ENCODE results near the gene ACOT7. TPM values are rescaled to one million over a fixed set of nuclear protein-coding genes. Genes with fewer than 3 reads are reported as not detected.
"Not testable (repeated sequence)": the region's sequence is repeated elsewhere in the genome, so short reads cannot be mapped to it uniquely, and the experiment has no call there.

Gene ACOT7
- polyA plus RNA-seq, 1 donor from 2014 or later, result 3.8 TPM

DNA sequence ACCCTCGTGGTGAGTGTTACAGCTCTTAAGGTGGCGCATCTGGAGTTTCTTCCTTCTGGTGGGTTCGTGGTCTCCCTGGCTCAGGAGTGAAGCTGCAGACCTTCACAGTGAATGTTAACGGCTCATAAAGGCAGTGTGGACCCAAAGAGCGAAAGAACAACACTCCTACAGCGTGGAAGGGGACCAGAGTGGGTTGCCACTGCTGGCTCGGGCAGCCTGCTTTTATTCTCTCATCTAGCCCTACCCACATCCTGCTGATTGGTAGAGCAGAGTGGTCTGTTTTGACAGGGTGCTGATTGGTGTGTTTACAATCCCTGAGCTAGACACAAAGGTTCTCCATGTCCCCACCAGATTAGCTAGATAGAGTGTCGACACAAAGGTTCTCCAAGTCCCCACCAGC lies 1.6 kb upstream of the ACOT7 start:
- H3K27me3 Mint-ChIP-seq, result not testable (repeated sequence)

DNA sequence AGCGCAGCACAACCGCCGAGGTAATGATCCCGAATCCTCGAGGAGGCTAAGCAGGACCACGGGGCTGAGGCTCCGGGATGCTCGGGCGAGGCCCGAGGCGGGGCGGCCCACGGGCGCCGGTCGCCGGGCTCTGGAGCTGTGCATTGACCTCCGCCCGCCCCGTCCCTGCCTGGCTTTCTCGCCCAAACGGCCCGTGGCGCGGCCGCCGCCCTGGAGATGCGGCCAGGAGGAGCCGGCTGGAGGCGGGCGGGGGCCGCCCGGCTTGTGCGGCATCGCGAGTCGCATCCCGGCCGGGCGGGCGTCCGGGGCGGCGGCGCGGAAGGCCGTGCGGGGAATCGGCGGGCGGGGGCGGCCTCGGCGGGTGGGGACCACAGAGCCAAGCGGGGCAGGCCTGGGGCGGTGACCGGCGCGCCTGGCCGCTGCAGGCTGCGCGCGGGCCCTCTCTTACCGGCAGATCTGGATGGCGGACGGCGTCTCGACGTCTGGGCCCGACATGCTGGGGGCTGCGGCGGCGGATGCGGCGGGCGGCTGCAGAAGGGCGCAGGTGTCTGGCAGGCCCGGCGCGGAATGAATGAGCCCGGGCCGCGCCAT lies 663 bp downstream of the ACOT7 start:
- H3K4me1 Mint-ChIP-seq, result peaks cover 10 to 13% (median 11%) of the 10 kb centered on the region in 3 donors
- H3K27ac Mint-ChIP-seq, result peak overlapping the region in 1 of 3 donors; percentile 91
- no peaks in the 10 kb centered on the region for H3K9me3 Mint-ChIP-seq
- peaks cover 3% of the 10 kb centered on the region for H3K27me3 Mint-ChIP-seq
- H3K36me3 Mint-ChIP-seq, result no peaks in the 10 kb centered on the region
- peak overlapping the region; percentile 83 to 94 (median 92) for H3K4me3 Mint-ChIP-seq

More for the DNA sequence above, 1.6 kb upstream of the ACOT7 start:
- Mint-ChIP-seq H3K4me1 (peaks cover 10 to 13% (median 11%) of the 10 kb centered on the region in 3 donors), H3K27ac (peak overlapping the region in 2 of 3 donors; percentile 67 to 97), H3K4me3 (peak overlapping the region in 3 of 4 donors; percentile 70 to 95 (median 85))
- H3K9me3 Mint-ChIP-seq, H3K36me3 Mint-ChIP-seq: not testable (repeated sequence)

DNA sequence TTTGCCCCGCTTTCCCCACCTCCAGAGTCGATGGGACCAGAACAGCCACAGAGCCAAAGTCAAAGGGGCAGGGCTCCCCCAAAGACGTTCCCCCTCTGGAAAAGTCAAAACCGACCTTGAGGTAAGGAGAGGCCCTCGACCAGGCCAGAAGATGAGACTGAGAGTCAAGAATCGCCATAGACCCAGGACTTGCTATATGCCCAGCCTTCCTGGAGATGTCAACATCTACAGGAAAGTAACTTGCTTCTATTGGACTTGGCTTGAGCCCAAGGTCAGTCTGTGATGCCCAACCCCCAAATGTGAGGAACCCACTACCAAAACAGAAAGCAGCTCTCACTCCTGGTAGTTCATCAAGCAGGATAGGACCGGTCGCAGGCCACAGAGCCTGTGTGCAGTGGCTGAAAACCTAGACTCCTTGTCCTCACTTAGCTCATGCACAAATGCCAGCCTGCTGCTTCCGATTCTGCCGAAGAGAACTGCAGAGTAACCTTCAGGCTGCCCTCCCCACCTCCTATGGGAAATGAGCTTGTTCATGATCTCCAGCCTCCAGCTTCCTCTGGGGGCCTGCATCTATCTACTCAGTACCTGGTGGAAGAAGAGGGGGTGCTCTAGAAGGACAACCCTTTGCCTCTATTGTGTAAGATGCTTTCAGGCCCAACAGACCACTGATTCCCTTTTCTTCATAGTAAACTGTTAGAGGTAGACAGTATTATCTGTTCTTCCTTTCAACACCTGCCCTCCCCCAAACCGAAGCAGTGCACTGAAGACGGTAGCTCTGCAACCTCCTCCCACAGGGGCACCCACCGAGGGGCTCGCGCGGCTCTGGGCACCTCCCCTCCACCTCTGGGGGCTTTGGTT lies 1.4 kb downstream of the ACOT7 start:
- H3K27ac Mint-ChIP-seq, result peak overlapping the region in 2 of 3 donors; percentile 59 to 91
- H3K9me3 Mint-ChIP-seq, result no peaks in the 10 kb centered on the region
- H3K27me3 Mint-ChIP-seq, result peaks cover 3% of the 10 kb centered on the region
- H3K36me3 Mint-ChIP-seq, result no peaks in the 10 kb centered on the region
- peak overlapping the region; percentile 75 to 90 (median 87) for H3K4me3 Mint-ChIP-seq
- H3K4me1 Mint-ChIP-seq, result peaks cover 10 to 13% (median 11%) of the 10 kb centered on the region in 3 donors

DNA sequence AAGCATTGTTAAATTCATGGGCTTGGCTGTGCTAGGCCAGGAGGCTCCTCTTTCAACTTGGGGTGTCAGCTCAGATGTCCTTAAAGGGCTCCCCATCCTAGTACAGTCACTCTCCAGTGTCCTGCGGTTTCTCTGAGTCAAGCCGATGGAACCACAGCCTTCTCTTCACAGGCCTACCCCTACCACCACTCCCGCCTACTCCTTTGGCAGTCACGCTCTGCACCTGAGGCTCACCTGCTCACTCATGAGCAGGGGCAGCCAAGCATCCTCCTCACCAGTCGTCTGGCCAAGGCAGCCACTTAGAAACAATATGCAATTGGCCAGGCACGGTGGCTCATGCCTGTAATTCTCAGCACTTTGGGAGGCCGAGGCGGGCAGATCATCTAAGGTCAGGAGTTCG lies 3.6 kb downstream of the ACOT7 start:
- H3K4me3 Mint-ChIP-seq, result no peak overlapping the region
- H3K36me3 Mint-ChIP-seq, result no peaks in the 10 kb centered on the region
- no peak overlapping the region for H3K27ac Mint-ChIP-seq
- no peaks in the 10 kb centered on the region for H3K9me3 Mint-ChIP-seq
- H3K27me3 Mint-ChIP-seq, result peaks cover 3% of the 10 kb centered on the region
- H3K4me1 Mint-ChIP-seq, result peaks cover 10 to 13% (median 11%) of the 10 kb centered on the region in 3 donors

DNA sequence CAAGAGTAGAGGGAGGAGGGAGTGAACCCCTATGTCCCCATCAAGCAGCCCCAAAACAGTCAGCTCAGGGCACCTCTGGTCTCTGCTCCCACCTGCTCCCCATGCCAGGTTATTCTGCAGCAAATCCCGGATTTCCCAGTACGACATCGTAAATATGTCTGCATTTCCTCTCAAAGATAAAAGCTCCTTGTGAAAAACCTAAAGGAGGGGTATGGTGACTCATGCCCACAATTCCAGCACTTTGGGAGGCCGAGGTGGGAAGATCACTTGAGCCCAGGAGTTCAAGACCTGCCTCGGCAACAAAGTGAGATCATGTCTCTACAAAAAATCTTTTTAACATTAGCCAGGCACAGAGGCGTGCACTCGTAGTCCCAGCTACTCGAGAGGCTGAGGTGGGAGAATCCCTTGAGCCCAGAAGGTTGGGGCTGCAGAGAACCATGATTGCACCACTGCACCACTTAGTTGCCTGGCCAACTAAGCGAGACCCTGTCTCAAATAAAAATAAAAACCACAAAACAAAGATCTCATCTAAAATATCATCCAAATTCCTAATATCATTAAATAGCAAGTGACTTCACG lies 7.1 kb downstream of the ACOT7 start:
- Mint-ChIP-seq H3K27ac (no peak overlapping the region), H3K9me3 (no peaks in the 10 kb centered on the region), H3K4me3 (no peak overlapping the region), H3K4me1 (no peaks in the 10 kb centered on the region), H3K27me3 (peaks cover 3% of the 10 kb centered on the region), H3K36me3 (peaks cover 2% of the 10 kb centered on the region)

DNA sequence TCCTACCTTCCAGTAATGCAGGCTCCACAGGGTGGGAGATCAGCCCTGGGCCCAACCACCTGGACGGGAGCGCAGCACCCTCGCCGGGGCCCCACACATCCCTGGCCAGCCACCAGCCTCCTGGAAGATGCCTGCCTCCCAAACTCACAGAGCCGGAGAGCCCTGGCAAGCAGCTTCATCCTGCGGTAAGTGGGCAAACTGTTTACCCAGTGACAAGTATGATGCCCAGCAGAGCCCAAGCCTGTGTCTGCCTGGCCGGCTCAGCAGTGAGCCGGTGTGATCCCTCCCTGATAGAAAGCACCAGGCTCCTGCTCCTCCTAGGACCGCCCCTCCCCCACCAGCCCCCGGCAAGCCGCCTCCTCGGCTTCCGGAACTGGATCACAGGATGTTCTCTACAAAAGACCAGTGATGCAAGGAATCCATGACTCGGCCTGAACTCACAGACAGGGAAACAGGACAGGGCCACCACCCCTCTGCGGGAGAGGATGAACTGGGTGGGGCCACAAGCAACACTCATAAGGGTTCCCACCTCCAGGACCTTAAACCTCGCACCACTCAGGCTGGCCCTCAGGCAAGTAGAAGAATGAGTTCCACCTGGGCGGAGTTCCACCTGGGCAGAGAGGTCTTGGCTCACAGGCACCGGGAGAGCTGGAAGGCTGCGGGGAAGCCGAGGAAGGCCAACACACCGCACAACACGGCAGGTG lies 7.9 kb downstream of the ACOT7 start:
- Mint-ChIP-seq H3K4me3 (peak overlapping the region in 1 of 4 donors; percentile 58), H3K9me3 (no peaks in the 10 kb centered on the region), H3K36me3 (peaks cover 2% of the 10 kb centered on the region), H3K27ac (no peak overlapping the region), H3K27me3 (no peaks in the 10 kb centered on the region), H3K4me1 (no peaks in the 10 kb centered on the region)

DNA sequence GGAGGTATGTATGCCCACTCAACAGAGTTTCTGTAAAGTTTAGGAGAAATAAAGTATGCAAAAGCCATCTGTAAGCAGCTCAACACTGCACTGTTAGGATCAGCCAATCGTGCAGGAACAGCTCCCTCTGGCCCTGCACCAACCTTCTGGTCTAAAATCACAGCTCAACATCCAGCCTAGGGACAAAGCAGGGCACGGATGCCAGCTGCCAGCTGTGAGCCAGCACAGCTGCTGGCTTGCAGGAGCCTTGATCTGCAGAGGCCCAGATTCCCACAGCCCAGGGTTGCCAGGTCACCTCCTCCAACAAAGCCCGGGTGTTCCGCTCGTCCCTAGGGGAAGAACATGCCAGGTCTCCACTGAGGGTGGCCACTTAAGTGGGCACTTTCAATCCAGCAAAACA lies 8.6 kb downstream of the ACOT7 start:
- Mint-ChIP-seq H3K27me3 (no peaks in the 10 kb centered on the region), H3K9me3 (peaks cover 0 to 1% (median 0%) of the 10 kb centered on the region in 3 donors), H3K27ac (no peak overlapping the region), H3K4me3 (no peak overlapping the region), H3K4me1 (no peaks in the 10 kb centered on the region), H3K36me3 (peaks cover 2% of the 10 kb centered on the region)

DNA sequence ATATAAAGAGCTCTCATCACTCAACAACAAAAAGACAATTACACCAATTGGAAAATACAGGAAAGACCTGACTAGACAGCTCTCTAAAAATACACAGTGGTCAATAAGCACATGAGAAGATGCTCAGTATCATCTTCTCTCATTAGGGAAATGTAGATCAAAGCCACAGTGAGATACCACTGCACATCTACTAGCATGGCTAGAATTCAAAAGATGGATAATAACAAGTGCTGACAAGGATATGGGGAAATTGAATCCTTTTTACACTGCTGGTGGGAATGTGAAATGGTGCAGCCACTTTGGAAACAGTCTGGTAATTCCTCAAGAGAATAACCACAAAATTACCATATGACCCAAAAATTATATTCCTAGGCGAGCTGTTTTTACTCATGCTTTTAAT lies 9.4 kb downstream of the ACOT7 start:
- Mint-ChIP-seq H3K4me3 (no peak overlapping the region), H3K9me3 (peaks cover 0 to 4% (median 0%) of the 10 kb centered on the region in 3 donors), H3K36me3 (peaks cover 3% of the 10 kb centered on the region), H3K4me1 (peaks cover 0 to under 1% (median 0%) of the 10 kb centered on the region in 3 donors), H3K27ac (no peak overlapping the region), H3K27me3 (no peaks in the 10 kb centered on the region)

DNA sequence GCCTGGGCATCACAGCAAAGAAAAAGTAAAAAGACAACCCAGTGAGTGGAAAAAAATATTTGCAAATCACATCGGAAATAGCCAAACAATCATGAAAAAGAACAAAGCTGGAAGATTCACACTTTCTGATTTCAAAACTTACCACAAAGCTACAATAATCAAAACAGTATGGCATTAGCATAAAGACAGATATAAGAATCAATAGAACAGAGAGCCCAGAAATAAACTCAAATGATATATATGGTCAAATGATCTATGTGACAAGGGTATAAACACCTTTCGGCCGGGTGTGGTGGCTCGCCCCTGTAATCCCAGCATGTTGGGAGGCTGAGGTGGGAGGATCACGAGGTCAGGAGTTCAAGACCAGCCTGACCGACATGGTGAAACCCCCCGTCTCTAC lies 13.5 kb downstream of the ACOT7 start:
- H3K9me3 Mint-ChIP-seq, result peaks cover 0 to 5% (median 0%) of the 10 kb centered on the region in 3 donors
- no peak overlapping the region for H3K27ac Mint-ChIP-seq
- H3K36me3 Mint-ChIP-seq, result peaks cover 3% of the 10 kb centered on the region
- no peaks in the 10 kb centered on the region for H3K27me3 Mint-ChIP-seq
- H3K4me1 Mint-ChIP-seq, result peaks cover 0 to 2% (median 0%) of the 10 kb centered on the region in 3 donors
- no peak overlapping the region for H3K4me3 Mint-ChIP-seq

DNA sequence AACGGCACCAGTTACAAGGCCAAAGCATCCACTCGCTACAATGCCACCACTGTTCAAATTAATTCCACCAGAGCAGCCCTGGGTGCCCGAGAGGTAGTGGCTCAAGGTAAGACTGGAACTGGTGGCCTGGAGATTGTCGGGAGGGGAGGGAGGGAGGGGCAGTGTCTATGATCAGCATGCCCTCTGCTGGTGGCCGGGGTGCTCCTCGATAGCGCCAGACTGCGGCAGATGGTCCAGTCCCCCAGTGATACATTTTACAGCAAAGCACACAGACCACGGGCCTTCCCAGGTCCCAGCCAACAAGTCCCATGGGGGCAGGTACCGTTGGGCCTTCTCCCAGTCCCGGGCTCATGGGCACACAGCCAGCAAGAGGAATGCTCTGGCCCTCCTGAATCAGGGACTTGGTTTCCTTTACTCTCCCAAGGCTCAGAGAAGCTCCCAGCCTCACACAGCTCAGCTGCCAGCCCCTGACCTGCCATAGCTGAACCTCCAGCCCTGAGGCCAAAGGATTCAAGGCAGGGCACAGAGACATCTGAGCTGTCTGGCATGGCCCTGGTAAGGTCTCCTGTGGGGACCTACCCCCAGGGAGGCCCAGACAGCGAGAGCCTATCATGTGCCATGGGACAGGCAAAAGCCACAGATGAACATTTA lies 15.3 kb downstream of the ACOT7 start:
- Mint-ChIP-seq H3K36me3 (peaks cover 1% of the 10 kb centered on the region), H3K4me1 (peaks cover 0 to 2% (median 0%) of the 10 kb centered on the region in 3 donors), H3K27ac (no peak overlapping the region), H3K4me3 (peak overlapping the region in 1 of 4 donors; percentile 23), H3K27me3 (no peaks in the 10 kb centered on the region), H3K9me3 (peaks cover 0 to 5% (median 0%) of the 10 kb centered on the region in 3 donors)

DNA sequence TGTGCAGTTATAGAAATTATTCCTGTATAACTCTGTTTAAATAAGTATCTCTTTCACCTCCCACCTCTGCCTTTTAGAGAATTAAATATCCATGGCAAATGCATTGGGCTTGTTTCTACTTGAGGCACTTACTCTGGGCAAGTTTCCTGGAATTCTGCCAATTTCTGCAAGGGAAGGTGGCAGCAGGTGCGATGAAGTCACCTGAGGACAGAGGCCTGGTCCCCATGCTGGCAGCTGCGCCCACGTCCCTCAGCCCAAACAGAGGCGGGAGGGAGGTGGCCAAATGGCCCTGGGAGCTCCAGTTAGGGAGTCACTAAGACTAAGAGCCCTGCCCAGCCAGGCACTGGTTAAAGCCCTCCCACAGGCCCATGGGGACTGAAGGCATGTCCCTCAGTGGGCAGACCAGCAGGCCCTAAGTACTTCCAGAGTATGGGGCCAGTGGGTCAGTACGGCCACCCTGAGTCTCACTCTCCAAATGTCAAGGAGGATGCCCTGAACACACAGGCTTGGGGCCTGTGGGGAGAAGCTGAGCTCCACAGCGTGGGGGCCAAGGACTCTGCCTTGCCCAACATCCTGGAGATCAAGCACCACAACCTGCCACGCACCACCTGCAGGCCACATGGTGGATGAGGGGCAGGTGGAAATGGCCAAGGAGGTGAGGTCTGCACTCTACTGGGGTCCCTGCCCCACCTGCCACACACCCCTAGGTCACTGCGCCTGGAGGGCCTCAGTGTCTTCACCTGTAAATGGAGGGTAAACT lies 19.4 kb downstream of the ACOT7 start:
- H3K27ac Mint-ChIP-seq, result no peak overlapping the region
- no peak overlapping the region for H3K4me3 Mint-ChIP-seq
- peaks cover 0 to under 1% (median 0%) of the 10 kb centered on the region in 3 donors for H3K4me1 Mint-ChIP-seq
- H3K9me3 Mint-ChIP-seq, result peaks cover 0 to under 1% (median 0%) of the 10 kb centered on the region in 3 donors
- no peaks in the 10 kb centered on the region for H3K27me3 Mint-ChIP-seq
- H3K36me3 Mint-ChIP-seq, result no peaks in the 10 kb centered on the region

DNA sequence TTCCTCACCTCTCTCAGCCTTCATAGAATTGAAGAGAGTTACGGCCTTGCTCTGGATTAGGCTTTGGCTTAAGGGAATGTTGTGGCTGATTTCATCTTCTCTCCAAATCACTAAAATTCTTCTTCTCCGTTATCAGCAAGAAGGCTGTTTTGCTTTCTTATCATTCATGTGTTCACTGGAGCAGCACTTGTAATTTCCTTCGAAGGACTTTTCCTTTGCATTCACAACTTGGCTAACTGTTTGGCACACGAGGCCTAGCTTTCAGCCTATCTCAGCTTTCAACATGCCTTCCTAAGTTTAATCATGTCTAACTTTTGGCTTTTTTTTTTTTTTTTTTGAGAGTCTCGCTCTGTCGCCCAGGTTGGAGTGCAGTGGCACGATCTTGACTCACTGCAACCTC lies 21.3 kb downstream of the ACOT7 start:
- not testable (repeated sequence) for H3K27ac Mint-ChIP-seq, H3K36me3 Mint-ChIP-seq, H3K4me3 Mint-ChIP-seq, H3K9me3 Mint-ChIP-seq, H3K27me3 Mint-ChIP-seq, H3K4me1 Mint-ChIP-seq

DNA sequence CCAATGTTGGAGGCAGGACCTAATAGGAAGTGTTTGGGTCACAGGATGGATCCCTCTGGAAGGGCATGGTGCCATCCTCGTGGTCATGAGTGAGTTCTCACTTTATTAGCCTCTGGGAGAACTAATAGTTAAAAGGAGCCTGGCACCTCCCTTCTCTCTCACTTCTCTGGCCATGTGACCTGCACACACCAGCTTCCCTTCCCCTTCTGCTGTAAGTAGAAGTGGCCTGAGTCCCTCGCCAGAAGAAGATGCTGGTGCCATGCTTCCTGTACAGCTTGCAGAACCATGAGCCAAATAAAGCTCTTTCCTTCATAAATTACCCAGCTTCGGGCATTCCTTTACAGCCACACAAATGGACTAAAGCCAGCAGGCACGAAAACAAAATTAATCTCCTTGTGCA lies 23.6 kb downstream of the ACOT7 start:
- Mint-ChIP-seq H3K9me3 (no peaks in the 10 kb centered on the region), H3K4me3 (no peak overlapping the region), H3K27me3 (no peaks in the 10 kb centered on the region), H3K36me3 (no peaks in the 10 kb centered on the region), H3K27ac (peak overlapping the region in 1 of 3 donors; percentile 85), H3K4me1 (no peaks in the 10 kb centered on the region)

All from IgD-negative memory B cell (primary cell).